K562 (cell line): Measurements from ENCODE around the gene ABCC5. TPM values are rescaled to one million over a fixed set of nuclear protein-coding genes. Genes with fewer than 3 reads are reported as not detected.

Experiments
- ATAC-seq: fragments of 200-7000 bp; cut with Tn5 transposase; 3 replicates; pipeline ENCODE4 v1.9.1; 2020; ENCODE audit warnings: moderate library complexity
- BruUV-seq: library from RNA; stranded (reverse); fragments of 400-500 nt; replicated peaks from 2 replicates; lab custom pipeline; 2021; lab: Mats Ljungman, UMichigan
- CTCF ChIA-PET: fragments of 300-600 bp; formaldehyde crosslinking; extraction: SDS; loops from one replicate; lab custom pipeline; 2021; ENCODE audit warnings: low intra/inter-chr PET ratio; lab: Yijun Ruan, JAX
- POLR2A ChIA-PET: fragments of 300-600, 350-650 bp; sonication (Branson Sonifier 250); formaldehyde crosslinking; extraction: SDS; loops from one replicate; lab custom pipeline; 2021; ENCODE audit warnings: antibody characterized with exemption, inconsistent platforms; lab: Yijun Ruan, JAX
- DNase-seq, 4 experiments: peaks; one replicate each; pipeline versions ENCODE4 v3.0.0 to v3.0.0-alpha.2; 2011 to 2018; ENCODE audit warnings: low spot score in 3 of 4, mixed read lengths in 3 of 4; ENCODE audit errors: extremely low read depth in 1 of 4
- FAIRE-seq: peaks from 2 replicates; lab custom pipeline; 2011; peaks lifted over from hg19 to GRCh38; lab: Jason Lieb, UNC
- H2AFZ ChIP-seq: 2 replicates; pipeline ENCODE4 v1.6.0; 2011; ENCODE audit warnings: low read depth, low read length, control low read depth, inconsistent platforms
- H3K27ac ChIP-seq: fragments of 200-600 bp; 3 replicates; pipeline ENCODE4 v1.8.0; 2011; ENCODE audit warnings: low read depth, mild to moderate bottlenecking, control low read depth, inconsistent platforms, low read length, moderate library complexity, mixed read lengths; ENCODE audit errors: extremely low read depth
- H3K27me3 ChIP-seq, 2 experiments: fragments of 300-600 bp in 1 of 2; 2 replicates in 1 of 2; 3 replicates in 1 of 2; pipeline versions ENCODE4 v1.6.0 to v1.8.0; 2011; ENCODE audit warnings: inconsistent platforms in 2 of 2, low read length in 2 of 2, mild to moderate bottlenecking in 1 of 2, mixed read lengths in 1 of 2, moderate library complexity in 1 of 2; ENCODE audit not compliant: control insufficient read depth in 2 of 2, insufficient read depth in 2 of 2
- H3K36me3 ChIP-seq: fragments of 300-600 bp; 3 replicates; pipeline ENCODE4 v1.8.0; 2011; ENCODE audit warnings: mild to moderate bottlenecking, low read length, inconsistent platforms; ENCODE audit not compliant: control insufficient read depth, insufficient read depth
- H3K4me1 ChIP-seq, 2 experiments: fragments of 200-600 bp in 1 of 2; replicated peaks in 1 of 2; 2 replicates in 1 of 2; 3 replicates in 1 of 2; pipeline versions ENCODE4 v1.5.1 to v1.8.0; 2011; ENCODE audit warnings: inconsistent platforms in 2 of 2, low read length in 2 of 2, mild to moderate bottlenecking in 1 of 2, mixed read lengths in 1 of 2, moderate library complexity in 1 of 2; ENCODE audit not compliant: control insufficient read depth in 2 of 2, insufficient read depth in 2 of 2
- H3K4me2 ChIP-seq: 2 replicates; pipeline ENCODE4 v1.6.1; 2011; ENCODE audit warnings: low read length, control low read depth, inconsistent platforms, mixed read lengths; ENCODE audit not compliant: insufficient read depth
- H3K4me3 ChIP-seq: fragments of 200-600 bp; sonication (generic), shearing (Covaris generic); 2 replicates; pipeline ENCODE4 v1.5.1; 2016; ENCODE audit warnings: control low read depth, inconsistent platforms
- H3K79me2 ChIP-seq: fragments of 200-600 bp; 3 replicates; pipeline ENCODE4 v1.8.0; 2011; ENCODE audit warnings: low read length, inconsistent platforms; ENCODE audit not compliant: control insufficient read depth, insufficient read depth
- H3K9ac ChIP-seq, 2 experiments: 2 replicates each; pipeline versions ENCODE4 v1.6.0 to v1.6.1; 2011; ENCODE audit warnings: low read depth in 2 of 2, low read length in 2 of 2, control low read depth in 1 of 2, inconsistent platforms in 1 of 2, mild to moderate bottlenecking in 1 of 2, mixed read lengths in 1 of 2; ENCODE audit not compliant: insufficient read depth in 1 of 2
- H3K9me1 ChIP-seq: one replicate; pipeline ENCODE4 v1.6.0; 2011; ENCODE audit warnings: inconsistent platforms, mild to moderate bottlenecking, low read length, moderate library complexity; ENCODE audit not compliant: control insufficient read depth, insufficient read depth
- H3K9me3 ChIP-seq: replicated peaks from 2 replicates; pipeline ENCODE4 v1.5.1; 2011; ENCODE audit warnings: low read depth, low read length, inconsistent platforms; ENCODE audit not compliant: control insufficient read depth, insufficient read depth
- H4K20me1 ChIP-seq: replicated peaks from 2 replicates; pipeline ENCODE4 v1.6.1; 2011; ENCODE audit warnings: low read length, inconsistent platforms, mixed read lengths; ENCODE audit not compliant: control insufficient read depth, insufficient read depth
- BDP1 ChIP-seq: IDR thresholded peaks from 3 replicates; pipeline ENCODE4 v1.6.1; 2011; ENCODE audit not compliant: insufficient read length, insufficient read depth
- FOSL1 ChIP-seq: fragments of 200-800 bp; sonication (Bioruptor generic); conservative IDR thresholded peaks from 2 replicates; pipeline ENCODE4 v1.6.1; 2016; ENCODE audit warnings: missing genetic modification characterization, missing compliant biosample characterization
- HDGF ChIP-seq: fragments of 450-650 bp; IDR thresholded peaks from 2 replicates; pipeline ENCODE4 v1.6.1; 2016
- HNRNPLL ChIP-seq: fragments of 200-400 bp; formaldehyde crosslinking; IDR thresholded peaks from 2 replicates; pipeline ENCODE4 v1.6.1; 2017; ENCODE audit warnings: low read length, low read depth, mild to moderate bottlenecking; ENCODE audit not compliant: poor library complexity, severe bottlenecking
- MEF2A ChIP-seq: IDR thresholded peaks from 2 replicates; pipeline ENCODE4 v1.6.1; 2011; ENCODE audit warnings: low read depth, mild to moderate bottlenecking, low read length, moderate library complexity; ENCODE audit not compliant: control insufficient read depth
- MTA2 ChIP-seq: fragments of 450-650 bp; IDR thresholded peaks from 2 replicates; pipeline ENCODE4 v1.6.1; 2016; ENCODE audit warnings: low read depth
- MTA3 ChIP-seq: fragments of 450-650 bp; formaldehyde crosslinking; IDR thresholded peaks from 2 replicates; pipeline ENCODE4 v1.6.1; 2017; ENCODE audit warnings: mild to moderate bottlenecking, borderline replicate concordance
- STAT5A ChIP-seq: IDR thresholded peaks from 2 replicates; pipeline ENCODE4 v1.6.1; 2012; ENCODE audit warnings: low read length, inconsistent platforms, borderline replicate concordance
- ZKSCAN3 ChIP-seq: fragments of 250-450 bp; sonication (Bioruptor Pico); IDR thresholded peaks from 2 replicates; pipeline ENCODE4 v1.4.0; 2020
- ZNF232 ChIP-seq: sonication (generic); formaldehyde crosslinking; IDR thresholded peaks from 2 replicates; pipeline ENCODE4 v1.8.0; 2022; ENCODE audit warnings: mild to moderate bottlenecking, missing genetic modification reagents
- ZNF780A ChIP-seq: fragments of 250-450 bp; sonication (Bioruptor Pico); IDR thresholded peaks from 2 replicates; pipeline ENCODE4 v1.5.0; 2021; ENCODE audit warnings: mild to moderate bottlenecking
- ZNF79 ChIP-seq: fragments of 250-450 bp; sonication (Bioruptor Pico); IDR thresholded peaks from 2 replicates; pipeline ENCODE4 v1.4.0; 2020; ENCODE audit warnings: low read depth, mild to moderate bottlenecking, moderate library complexity
- WGBS: fragments of 100-300 bp; shearing (Covaris generic); methylation state at CpG from one replicate; pipeline ENCODE4 v1.1.6; 2016; ENCODE audit warnings: low coverage, mixed read lengths; ENCODE audit not compliant: insufficient coverage; ENCODE audit errors: missing lambda C conversion rate; 5-methylcytosine and 5-hydroxymethylcytosine counted together
- in situ Hi-C: fragments of 300-500 bp; cut with MboI; formaldehyde crosslinking; loops from 4 replicates; pipeline ENCODE4 v1.15.0; 2018; ENCODE audit warnings: inconsistent platforms, mixed read lengths
- intact Hi-C: fragments of 100-400 bp; cut with micrococcal nuclease; formaldehyde crosslinking; loops from 2 replicates; pipeline ENCODE4 v1.14.2; 2022
- polyA plus RNA-seq, 8 experiments: library from polyadenylated mRNA; depleted of rRNA in 4 of 8; stranded (reverse) in 5 of 8; unstranded in 3 of 8; fragments of >200 nt; fragmentation: Nextera tagmentation in 2 of 8; fragmentation: Illumina TruSeq in 1 of 8; extraction: Ambion mirVana in 2 of 8; extraction: Trizol in 1 of 8; gene quantifications; 2 replicates each; pipeline versions ENCODE4 v1.2.1 to v1.2.3, GENCODE V29; 2011 to 2014; ENCODE audit warnings: inconsistent platforms in 1 of 8, missing spikeins in 1 of 8
- total RNA-seq, 7 experiments: library from RNA; depleted of rRNA in 6 of 7; stranded (reverse); fragments of >200 nt in 6 of 7; fragmentation: Illumina TruSeq in 2 of 7; extraction: Trizol in 2 of 7; gene quantifications; 2 replicates each; pipeline versions ENCODE4 v1.2.1 to v1.2.3, GENCODE V29; 2011 to 2021; ENCODE audit warnings: low replicate concordance in 1 of 7
- TF ChIP-seq, protein P1 (sequence below): conservative IDR thresholded peaks from 2 replicates; pipeline ENCODE4 v1.6.1; 2011; ENCODE audit warnings: low read depth, mild to moderate bottlenecking, low read length; ENCODE audit not compliant: control insufficient read depth
- TF ChIP-seq, protein P2 (sequence below), 2 experiments: fragments of 450-650 bp in 1 of 2; sonication (generic) in 1 of 2; formaldehyde crosslinking in 1 of 2; IDR thresholded peaks in 1 of 2; conservative IDR thresholded peaks in 1 of 2; 2 replicates each; pipeline versions ENCODE4 v1.6.1 to v1.8.1; 2016 to 2023; ENCODE audit warnings: mild to moderate bottlenecking in 2 of 2, moderate library complexity in 2 of 2, inconsistent platforms in 1 of 2, missing genetic modification reagents in 1 of 2
- TF ChIP-seq, protein P3 (sequence below): sonication (generic); formaldehyde crosslinking; IDR thresholded peaks from 2 replicates; pipeline ENCODE4 v1.8.0; 2022; ENCODE audit warnings: mild to moderate bottlenecking, missing genetic modification reagents, borderline replicate concordance
- TF ChIP-seq, protein P4 (sequence below): sonication (generic); formaldehyde crosslinking; IDR thresholded peaks from 2 replicates; pipeline ENCODE4 v1.8.1; 2023; ENCODE audit warnings: mild to moderate bottlenecking, missing genetic modification reagents
- TF ChIP-seq, protein P5 (sequence below): fragments of 450-650 bp; IDR thresholded peaks from 2 replicates; pipeline ENCODE4 v1.6.1; 2016

ABCC5 gene
- total and polyA plus RNA-seq, 9 of the 15 experiments (the other 6 are each of a cell fraction or from before 2014, with no cell fraction given), result 22.0 to 53.0 (median 41.9) TPM

DNA sequence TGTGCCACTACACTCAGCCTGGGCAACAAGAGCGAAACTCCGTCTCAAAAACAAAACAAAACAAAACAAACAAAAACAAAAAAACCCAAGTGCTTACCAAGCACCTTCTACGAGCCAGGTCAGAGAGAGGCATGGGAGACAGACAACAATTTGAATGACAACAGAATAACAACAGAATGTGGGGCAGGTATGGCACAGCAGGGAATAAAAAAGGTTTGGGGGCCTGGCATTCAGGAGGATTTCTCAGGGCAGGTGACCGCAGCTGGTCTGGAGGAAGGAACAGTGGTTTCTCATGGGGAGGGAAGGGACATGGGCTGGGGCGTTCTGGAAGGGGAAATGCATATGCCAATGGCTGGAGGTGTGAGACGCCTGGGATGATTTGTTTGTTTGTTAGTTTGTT lies 110.5 kb downstream of the ABCC5 start:
- POLR2A ChIA-PET, result interaction anchor here (0.6 to 0.8 kb wide), 2 partner anchors 9 to 231 kb away, joined by 3 read pairs; no protein-coding TSS in a partner anchor
- H3K4me1 ChIP-seq, result peaks cover 0 to 17% of the 10 kb centered on the region in 2 experiments; a peak in 1 of 5 replicates
- H3K36me3 ChIP-seq, result no peaks in the 10 kb centered on the region
- ATAC-seq (no peak), FAIRE-seq (no peak), DNase-seq (no peak)
- intact Hi-C loops (no loop called here), in situ Hi-C loops (no loop called here)
- 24% methylated on average over 6 of the region's 6 CpGs for WGBS
- no peak overlapping the region for H3K27ac ChIP-seq
- CTCF ChIA-PET, result interaction anchor here (1.4 kb wide), 1 partner anchor 109 kb away, joined by 3 read pairs; no protein-coding TSS in a partner anchor
- H3K9me3 ChIP-seq, result no peaks in the 10 kb centered on the region
- H2AFZ ChIP-seq, result no peak overlapping the region
- H3K4me2 ChIP-seq, result no peak overlapping the region
- H3K4me3 ChIP-seq, result no peak overlapping the region
- no peaks in the 10 kb centered on the region for H3K79me2 ChIP-seq
- peaks cover 0 to 17% of the 10 kb centered on the region in 2 experiments; a peak in 3 of 5 replicates for H3K27me3 ChIP-seq
- no peaks in the 10 kb centered on the region for H3K9me1 ChIP-seq
- BruUV-seq, result no TSS peak
- H4K20me1 ChIP-seq, result no peaks in the 10 kb centered on the region
- H3K9ac ChIP-seq, result no peak overlapping the region
- TF ChIP-seq, protein P1, sequence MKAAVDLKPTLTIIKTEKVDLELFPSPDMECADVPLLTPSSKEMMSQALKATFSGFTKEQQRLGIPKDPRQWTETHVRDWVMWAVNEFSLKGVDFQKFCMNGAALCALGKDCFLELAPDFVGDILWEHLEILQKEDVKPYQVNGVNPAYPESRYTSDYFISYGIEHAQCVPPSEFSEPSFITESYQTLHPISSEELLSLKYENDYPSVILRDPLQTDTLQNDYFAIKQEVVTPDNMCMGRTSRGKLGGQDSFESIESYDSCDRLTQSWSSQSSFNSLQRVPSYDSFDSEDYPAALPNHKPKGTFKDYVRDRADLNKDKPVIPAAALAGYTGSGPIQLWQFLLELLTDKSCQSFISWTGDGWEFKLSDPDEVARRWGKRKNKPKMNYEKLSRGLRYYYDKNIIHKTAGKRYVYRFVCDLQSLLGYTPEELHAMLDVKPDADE, result no peak
- TF ChIP-seq MTA2, result no peak
- TF ChIP-seq BDP1, result no peak
- TF ChIP-seq, protein P2, sequence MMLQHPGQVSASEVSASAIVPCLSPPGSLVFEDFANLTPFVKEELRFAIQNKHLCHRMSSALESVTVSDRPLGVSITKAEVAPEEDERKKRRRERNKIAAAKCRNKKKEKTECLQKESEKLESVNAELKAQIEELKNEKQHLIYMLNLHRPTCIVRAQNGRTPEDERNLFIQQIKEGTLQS (IDR thresholded peaks at IDR 0.05), result no peak
- TF ChIP-seq, protein P2 (CRISPR knock-in tag; conservative IDR thresholded peaks at IDR 0.05), result no peak
- TF ChIP-seq HNRNPLL, result no peak
- no peak for TF ChIP-seq MEF2A
- no peak for TF ChIP-seq ZNF79 (CRISPR knock-in tag)
- TF ChIP-seq MTA3, result no peak
- no peak for TF ChIP-seq ZNF780A (CRISPR knock-in tag)
- TF ChIP-seq HDGF, result no peak
- no peak for TF ChIP-seq FOSL1
- no peak for TF ChIP-seq ZNF232 (CRISPR knock-in tag)
- no peak for TF ChIP-seq STAT5A
- TF ChIP-seq, protein P3, sequence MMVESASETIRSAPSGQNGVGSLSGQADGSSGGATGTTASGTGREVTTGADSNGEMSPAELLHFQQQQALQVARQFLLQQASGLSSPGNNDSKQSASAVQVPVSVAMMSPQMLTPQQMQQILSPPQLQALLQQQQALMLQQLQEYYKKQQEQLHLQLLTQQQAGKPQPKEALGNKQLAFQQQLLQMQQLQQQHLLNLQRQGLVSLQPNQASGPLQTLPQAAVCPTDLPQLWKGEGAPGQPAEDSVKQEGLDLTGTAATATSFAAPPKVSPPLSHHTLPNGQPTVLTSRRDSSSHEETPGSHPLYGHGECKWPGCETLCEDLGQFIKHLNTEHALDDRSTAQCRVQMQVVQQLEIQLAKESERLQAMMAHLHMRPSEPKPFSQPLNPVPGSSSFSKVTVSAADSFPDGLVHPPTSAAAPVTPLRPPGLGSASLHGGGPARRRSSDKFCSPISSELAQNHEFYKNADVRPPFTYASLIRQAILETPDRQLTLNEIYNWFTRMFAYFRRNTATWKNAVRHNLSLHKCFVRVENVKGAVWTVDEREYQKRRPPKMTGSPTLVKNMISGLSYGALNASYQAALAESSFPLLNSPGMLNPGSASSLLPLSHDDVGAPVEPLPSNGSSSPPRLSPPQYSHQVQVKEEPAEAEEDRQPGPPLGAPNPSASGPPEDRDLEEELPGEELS (CRISPR knock-in tag), result no peak
- TF ChIP-seq ZKSCAN3 (CRISPR knock-in tag), result no peak
- TF ChIP-seq, protein P4, sequence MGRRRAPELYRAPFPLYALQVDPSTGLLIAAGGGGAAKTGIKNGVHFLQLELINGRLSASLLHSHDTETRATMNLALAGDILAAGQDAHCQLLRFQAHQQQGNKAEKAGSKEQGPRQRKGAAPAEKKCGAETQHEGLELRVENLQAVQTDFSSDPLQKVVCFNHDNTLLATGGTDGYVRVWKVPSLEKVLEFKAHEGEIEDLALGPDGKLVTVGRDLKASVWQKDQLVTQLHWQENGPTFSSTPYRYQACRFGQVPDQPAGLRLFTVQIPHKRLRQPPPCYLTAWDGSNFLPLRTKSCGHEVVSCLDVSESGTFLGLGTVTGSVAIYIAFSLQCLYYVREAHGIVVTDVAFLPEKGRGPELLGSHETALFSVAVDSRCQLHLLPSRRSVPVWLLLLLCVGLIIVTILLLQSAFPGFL, result no peak
- TF ChIP-seq, protein P5, sequence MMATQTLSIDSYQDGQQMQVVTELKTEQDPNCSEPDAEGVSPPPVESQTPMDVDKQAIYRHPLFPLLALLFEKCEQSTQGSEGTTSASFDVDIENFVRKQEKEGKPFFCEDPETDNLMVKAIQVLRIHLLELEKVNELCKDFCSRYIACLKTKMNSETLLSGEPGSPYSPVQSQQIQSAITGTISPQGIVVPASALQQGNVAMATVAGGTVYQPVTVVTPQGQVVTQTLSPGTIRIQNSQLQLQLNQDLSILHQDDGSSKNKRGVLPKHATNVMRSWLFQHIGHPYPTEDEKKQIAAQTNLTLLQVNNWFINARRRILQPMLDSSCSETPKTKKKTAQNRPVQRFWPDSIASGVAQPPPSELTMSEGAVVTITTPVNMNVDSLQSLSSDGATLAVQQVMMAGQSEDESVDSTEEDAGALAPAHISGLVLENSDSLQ, result no peak
